LNCAP (cell line): ENCODE measurements around the gene CRYBG2.

Experiments used
- TF ChIP-seq, protein P1 (sequence below): fragments of 450-650 bp; IDR thresholded peaks from 2 replicates; pipeline ENCODE4 v1.5.1; 2017; ENCODE audit warnings: mild to moderate bottlenecking

CRYBG2 gene

DNA sequence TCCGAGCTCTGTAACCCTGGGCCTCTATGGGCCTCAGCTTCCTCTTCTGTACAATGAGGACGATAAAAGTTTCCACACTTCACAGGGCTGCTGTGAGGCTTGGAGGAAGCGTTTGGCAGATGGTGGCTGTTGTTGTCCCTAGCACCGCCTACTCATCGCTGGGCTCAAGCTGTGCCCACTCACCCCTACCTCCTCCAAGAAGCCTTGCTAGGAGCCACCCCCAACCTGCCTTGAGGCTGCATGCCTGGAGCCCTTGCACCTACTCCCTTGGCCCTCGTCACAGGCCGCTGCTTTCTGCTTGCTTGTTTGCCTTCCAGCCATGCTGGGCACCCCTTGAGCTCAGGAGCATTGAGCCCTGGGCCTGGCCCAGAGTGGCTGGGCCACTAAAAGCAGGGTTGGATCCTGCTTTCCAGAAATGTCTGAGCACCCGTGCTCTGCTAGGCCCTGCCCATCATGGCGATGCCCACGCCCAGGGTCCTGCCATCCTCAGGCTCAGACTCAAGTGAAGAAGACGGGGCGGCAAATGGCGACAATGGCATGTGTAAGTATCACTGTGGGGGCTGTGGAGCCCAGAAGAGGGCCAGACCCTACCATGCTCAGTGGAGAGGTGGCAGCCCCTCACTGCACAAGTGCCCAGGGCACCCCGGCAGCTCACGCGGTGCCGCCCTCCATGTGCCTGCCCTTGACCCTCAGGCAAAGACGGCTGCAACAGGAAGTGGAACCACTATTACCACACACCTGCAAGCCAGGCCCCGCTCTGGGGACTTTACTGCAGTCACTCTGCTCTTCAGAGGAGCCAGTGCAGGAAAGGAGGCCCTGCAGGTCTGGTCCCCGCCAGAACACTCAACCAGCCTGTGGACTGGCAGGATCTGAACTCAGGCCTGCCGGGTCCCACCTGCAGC is 64.5 kb downstream of the CRYBG2 start:
- TF ChIP-seq, protein P1, sequence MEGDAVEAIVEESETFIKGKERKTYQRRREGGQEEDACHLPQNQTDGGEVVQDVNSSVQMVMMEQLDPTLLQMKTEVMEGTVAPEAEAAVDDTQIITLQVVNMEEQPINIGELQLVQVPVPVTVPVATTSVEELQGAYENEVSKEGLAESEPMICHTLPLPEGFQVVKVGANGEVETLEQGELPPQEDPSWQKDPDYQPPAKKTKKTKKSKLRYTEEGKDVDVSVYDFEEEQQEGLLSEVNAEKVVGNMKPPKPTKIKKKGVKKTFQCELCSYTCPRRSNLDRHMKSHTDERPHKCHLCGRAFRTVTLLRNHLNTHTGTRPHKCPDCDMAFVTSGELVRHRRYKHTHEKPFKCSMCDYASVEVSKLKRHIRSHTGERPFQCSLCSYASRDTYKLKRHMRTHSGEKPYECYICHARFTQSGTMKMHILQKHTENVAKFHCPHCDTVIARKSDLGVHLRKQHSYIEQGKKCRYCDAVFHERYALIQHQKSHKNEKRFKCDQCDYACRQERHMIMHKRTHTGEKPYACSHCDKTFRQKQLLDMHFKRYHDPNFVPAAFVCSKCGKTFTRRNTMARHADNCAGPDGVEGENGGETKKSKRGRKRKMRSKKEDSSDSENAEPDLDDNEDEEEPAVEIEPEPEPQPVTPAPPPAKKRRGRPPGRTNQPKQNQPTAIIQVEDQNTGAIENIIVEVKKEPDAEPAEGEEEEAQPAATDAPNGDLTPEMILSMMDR: no peak

- TF ChIP-seq, protein P1: no peak
Measured at GRCh38 chr1:26288311-26288941, 65.5 kb downstream of the CRYBG2 start.

DNA sequence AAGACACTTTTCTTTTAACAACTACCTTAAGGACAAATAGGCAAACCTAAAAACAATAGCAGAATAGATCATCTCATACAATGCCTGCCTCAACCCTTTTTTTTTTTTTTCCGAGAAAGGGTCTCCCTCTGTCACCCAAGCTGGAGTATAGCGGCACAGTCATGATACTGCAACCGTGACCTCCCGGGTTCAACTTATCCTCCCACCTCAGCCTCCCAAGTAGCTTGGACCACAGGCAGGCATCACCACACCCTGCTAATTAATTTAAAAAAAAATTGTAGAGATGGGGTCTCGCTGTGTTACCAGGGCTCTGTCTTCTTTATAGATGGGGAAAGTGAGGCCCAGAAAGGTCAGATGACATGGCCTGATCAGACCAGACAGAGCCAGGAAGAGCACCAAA is 66.1 kb downstream of the CRYBG2 start:
- TF ChIP-seq, protein P1: no peak

- TF ChIP-seq, protein P1: no peak
Measured at GRCh38 chr1:26287033-26287711, 66.8 kb downstream of the CRYBG2 start.

DNA sequence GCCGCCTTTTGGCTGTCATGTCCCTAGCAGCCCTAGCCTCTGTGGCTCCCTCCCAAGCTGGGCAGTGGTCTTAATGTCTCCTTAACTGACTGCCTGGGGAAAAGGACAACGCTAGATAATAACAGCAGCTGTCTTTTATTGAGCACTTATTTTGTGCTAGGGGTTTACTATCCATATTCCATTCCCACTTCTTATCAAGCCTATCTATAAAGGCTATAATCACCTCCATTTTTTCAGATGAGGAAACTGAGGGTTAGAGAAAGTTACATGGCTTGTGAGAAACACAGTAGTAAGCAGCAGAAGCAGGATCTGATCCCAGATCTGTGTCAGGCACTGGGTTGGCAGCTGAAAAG is 67.9 kb downstream of the CRYBG2 start:
- TF ChIP-seq, protein P1: no peak

DNA sequence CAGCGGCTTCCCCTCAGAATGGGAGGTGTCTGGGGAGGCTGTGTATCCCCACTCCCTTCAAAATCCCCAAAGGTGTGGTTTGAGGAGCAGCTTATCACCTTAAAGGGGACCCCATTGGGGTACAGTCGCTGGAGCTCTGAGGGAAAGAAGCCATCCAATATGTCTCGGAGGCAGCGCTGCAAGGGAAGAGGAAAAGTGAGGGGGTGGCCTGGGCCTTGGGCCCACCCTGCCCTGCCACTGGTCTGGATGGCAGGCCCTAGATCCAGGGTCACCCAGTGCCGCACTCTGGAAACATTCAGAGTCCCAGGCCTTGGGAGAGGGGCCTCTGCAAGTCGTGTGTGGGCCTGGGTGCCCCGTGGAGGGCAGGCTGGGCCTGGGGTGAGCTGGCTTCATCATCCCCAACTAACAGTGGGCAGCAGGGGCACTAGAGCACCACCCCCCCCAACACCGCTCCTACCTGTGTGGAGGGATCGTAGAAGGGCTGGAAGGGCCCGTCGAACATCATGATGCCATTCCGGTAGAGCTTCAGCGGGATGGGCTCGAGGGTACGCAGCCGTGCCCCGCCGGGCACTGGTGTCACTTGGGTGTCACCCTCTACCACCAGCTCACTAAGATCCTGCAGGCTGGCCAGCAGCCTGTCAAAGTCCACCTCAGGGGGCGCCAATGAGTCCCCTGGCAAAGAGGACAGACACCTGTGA is 68.4 kb downstream of the CRYBG2 start:
- TF ChIP-seq, protein P1: peak; percentile 13; the same call in 1 of the 2 replicates
